ENCODE results near the gene GMCL1.
A peak's percentile ranks its signal among the peaks of the same experiment; 100 is the strongest.
"Not testable (repeated sequence)": the region's sequence is repeated elsewhere in the genome, so short reads cannot be mapped to it uniquely, and the experiment has no call there.

Gene GMCL1

DNA sequence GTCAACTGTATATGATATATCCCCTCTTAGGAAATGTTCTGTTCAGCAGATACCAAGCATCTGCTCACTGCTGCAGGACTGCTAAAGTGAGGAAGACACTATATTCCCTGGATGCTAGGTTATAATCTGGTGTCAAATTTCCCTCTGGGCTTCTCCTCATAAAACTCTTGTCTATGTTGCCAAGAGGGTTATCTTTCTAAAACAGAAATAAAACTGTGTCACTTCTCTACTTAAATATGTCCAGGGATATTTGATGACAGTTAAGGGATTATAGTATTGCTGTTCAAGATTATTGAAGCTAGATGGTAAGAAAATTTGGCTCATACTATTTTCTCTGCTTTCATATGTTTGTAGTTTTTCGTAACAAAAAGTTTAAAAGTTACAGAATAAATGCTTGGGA lies 33.8 kb downstream of the GMCL1 start:
- no peak for DNase-seq

DNA sequence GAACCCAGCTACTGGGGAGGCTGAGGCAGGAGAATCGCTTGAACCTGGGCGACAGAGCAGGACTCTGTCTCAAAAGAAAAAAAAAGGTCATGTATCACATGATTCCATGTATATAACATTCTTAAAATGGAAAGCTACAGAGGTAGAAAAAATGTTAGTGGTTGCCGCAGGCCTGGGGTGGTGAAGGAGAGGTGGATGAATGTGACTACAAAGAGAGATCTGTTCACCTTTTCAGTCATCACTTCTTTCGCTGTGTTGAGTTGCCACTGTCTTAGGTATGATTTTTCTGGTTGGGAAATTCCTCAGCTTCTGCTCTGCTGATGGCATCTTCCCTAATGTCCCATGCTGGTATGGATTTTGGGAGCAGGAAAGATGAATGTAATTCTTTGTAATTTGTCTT lies 59.0 kb downstream of the GMCL1 start:
- no peak for DNase-seq

DNA sequence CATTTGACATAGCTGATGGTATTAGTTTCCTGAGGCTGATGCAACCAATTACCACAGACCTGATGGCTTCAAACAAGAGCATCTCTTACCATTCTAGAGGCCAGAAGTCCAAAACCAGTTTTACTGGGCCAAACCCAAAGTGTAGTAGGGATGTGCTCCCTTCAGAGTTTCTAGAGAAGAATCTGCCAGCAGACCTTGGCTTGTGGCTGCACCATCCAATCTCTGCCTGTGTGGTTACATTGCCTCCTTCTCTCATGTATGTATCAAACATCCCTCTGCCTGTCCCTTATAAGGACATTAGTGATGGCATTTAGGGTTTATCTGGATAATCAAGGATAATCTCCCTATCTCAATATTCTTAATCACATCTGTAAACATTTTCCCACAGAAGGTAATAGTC lies 59.8 kb downstream of the GMCL1 start:
- DNase-seq: no peak

DNA sequence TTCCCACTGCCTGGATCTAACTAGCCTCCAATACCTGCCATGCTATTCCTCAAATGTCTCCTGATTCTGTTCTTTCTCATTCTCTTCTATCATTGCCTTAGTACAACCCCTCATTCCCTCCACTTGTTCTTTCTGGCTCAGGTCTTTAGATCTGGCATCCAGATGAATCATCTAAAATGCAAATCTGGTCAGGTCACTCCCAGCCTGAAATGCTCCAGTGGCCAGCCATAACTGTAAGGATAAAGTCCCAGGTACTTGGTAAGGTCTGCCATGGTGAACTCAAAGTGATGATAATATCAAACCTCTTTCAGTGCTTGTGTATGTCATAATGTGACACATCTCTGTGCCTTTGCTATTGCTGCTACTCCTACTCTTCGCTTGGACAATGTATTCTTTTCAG lies 61.4 kb downstream of the GMCL1 start:
- no peak for DNase-seq

DNA sequence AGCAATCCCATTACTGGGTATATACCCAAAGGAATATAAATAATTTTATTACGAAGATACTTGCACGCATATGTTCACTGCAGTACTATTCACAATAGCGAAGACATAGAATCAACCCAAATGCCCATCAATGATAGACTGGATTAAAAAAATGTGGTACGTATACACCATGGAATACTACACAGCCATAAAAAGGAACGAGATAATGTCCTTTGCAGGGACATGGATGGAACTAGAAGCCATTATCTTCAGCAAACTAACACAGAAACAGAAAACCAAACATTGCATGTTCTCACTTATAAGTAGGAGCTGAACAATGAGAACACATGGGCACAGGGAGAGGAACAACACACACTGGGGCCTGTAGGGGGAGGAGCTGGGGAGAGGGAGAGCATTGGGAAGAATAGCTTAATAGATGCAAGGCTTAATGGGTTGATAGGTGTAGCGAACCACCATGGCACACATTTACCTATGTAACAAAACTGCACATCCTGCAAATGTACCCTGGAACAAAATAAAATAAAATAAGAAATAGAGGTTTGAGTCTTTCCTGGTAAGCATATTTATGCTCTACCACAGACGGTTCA lies 63.5 kb downstream of the GMCL1 start:
- DNase-seq: not testable (repeated sequence)

DNA sequence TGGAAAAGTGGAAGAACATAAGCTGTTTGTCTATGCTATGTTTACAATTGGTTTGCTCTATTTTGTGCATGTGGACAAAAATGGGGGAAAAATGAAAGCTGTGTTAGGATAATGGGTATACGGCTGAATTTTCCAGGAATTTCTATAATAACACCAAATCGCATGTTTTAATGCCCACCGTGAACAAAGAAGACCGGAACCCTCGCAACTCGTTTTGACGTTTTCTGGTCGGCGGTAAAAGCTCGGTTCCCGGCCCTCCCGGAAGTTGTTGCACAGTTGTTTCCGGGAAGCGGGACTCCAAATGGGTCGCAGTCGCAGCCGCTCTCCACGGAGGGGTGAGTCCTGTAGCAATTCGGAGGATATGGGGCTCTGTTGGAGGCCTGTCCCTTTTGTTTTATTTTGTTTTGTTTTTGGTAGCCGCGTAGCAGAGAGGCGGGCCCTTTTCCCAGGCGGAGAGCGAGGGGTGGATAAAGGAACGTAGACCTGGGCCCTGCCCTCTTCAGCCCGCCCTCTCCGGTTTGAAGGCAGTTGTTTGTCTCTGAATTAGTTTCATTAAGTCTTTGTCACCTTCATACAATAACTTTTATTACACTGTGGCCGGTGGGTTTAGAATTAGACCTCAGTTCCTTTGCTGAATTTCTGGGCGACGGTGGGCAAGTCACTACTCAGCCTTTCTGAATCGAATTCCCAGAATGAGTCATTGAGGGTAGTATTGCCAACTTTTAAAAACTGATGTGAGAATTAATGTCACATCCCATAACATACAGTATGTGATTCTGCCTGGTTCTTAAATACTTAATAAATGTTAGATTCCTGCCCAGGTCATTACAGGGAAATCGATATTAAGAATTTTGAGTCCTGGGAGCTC lies 64.5 kb downstream of the GMCL1 start, which contains the start of gene SNRNP27:
SNRNP27 (plus strand) TSS at position 273 of the 868 bp plus-strand sequence; CDS start at position 302, 29 bp downstream.
- peak; percentile 77 for DNase-seq

DNA sequence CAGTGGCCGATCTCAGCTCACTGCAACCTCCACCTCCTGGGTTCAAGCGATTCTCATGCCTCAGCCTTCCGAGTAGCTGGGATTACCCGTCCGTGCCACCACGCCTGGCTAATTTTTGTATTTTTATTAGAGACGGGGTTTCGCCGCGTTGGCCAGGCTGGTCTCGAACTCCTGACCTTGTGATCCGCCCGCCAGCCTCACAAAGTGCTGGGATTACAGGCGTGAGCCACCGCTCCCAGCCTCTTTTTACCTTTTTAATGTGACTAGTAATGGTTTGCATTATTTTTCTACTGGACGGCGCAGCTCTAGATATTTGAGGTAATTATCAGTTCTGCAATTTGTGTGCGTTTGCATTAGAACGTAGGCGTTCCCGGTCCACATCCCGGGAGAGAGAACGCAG lies 65.3 kb downstream of the GMCL1 start:
- not testable (repeated sequence) for DNase-seq

DNA sequence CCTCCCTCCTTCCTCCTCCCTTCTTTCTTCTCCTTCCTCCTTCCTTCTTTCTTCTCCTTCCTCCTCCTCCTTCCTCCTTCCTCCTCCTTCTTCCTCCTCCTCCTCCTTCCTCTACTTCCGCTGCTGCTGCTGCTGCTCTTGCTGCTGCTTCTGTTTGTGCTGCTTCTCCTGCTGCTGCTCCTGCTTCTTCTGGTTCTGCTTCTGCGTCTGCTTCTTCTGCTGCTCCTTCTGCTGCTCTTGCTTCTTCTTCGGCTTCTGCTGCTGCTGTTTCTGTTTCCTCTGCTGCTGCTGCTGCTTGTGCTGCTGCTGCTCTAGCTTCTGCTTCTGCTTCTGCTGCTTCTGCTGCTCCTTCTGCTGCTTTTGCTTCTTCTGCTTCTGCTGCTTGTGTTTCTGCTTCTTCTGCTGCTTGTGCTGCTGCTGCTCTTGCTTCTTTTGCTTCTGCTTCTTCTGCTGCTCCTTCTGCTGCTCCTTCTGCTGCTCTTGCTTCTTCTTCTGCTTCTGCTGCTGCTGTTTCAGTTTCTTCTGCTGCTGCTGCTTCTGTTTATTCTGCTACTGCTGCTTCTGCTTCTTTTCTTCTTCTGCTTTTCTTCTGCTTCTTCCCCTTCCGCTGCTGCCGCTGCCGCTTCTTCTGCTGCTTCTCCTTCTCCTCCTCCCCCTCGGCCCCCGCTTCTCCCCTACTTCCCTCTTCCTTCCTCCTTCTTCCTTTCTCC lies 72.9 kb downstream of the GMCL1 start:
- no peak for DNase-seq

DNA sequence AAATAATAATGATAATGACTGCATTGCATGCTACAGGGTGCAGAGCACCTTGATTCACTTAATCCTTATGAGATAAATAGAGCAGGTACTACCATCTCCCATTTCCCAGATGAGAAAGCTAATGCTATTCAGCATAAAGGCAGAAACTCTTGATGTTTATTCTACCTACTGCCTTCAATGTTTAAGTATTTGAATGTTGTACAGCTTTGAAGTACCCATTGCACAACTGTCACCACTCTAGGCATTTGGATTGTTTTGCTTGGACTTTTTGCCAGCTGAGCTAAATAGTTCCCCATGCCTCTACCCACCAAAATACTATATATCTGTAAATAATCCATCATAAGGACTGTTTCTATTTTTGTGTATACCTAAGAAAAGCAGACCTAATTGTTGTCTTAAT lies 77.8 kb downstream of the GMCL1 start:
- DNase-seq: no peak

DNA sequence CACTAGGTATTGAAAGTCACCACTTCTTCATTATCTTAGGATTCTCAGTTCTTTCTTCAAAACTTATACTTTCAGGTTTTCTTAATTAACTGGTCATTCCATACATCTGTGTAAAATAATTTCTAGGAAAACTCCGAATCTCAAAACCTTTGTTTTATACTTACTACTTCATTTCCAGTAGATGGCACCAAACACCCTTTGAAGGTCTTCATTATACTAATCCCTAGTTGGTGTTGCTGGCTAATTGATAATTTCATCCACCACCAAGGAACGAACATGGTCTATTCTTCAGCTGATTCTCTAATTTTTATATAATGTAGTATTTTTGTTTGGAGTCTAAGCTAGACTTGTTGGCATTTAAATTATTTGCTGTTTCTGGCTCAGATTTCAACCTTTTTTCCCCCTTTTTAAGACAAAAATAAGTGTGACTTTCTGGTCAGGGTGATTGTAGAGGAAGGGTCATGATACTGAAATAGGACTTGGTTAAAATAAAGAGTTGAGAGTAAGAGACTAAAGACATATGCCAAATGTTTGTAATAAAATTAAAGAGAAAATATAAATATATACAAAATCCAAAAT lies 82.6 kb downstream of the GMCL1 start:
- no peak for DNase-seq

DNA sequence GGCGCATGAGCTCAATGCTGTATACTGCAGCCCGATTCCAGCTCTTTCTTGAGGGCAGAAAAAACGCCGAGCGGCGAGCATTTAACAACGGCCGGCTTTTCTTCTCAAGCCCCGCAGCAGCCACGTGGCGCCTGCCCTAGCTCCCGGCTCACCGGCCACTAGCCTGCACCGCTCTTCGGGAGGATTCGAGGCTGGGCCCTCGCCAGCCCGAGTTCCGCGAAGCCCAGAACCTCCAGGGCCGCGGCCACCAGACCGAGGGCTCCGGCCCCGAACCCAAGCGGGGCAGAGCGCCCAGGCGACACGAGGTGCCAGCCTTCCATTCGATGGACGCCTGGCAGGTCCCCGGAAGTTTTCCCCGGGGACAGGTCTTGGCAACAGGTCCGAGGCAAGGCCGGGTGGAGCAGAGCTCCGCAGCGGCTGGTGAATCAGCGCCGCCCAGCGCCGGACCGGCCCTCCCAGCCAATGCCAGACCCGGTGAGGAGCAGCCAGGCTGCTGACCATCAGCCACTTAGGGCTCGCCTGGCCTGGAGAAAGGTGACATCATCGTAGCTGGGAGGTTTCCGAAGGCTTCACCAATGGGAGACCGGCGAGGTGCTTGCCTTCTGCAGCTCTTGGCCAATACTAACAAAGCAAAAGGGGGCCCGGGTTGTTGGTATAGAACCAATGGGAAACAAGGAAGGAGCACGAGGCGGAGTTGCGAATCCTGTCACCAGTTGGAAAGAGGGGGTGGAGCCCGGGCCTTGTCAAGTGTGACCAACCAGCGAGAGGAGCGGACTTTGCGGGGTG lies 84.9 kb downstream of the GMCL1 start:
- no peak for DNase-seq

DNA sequence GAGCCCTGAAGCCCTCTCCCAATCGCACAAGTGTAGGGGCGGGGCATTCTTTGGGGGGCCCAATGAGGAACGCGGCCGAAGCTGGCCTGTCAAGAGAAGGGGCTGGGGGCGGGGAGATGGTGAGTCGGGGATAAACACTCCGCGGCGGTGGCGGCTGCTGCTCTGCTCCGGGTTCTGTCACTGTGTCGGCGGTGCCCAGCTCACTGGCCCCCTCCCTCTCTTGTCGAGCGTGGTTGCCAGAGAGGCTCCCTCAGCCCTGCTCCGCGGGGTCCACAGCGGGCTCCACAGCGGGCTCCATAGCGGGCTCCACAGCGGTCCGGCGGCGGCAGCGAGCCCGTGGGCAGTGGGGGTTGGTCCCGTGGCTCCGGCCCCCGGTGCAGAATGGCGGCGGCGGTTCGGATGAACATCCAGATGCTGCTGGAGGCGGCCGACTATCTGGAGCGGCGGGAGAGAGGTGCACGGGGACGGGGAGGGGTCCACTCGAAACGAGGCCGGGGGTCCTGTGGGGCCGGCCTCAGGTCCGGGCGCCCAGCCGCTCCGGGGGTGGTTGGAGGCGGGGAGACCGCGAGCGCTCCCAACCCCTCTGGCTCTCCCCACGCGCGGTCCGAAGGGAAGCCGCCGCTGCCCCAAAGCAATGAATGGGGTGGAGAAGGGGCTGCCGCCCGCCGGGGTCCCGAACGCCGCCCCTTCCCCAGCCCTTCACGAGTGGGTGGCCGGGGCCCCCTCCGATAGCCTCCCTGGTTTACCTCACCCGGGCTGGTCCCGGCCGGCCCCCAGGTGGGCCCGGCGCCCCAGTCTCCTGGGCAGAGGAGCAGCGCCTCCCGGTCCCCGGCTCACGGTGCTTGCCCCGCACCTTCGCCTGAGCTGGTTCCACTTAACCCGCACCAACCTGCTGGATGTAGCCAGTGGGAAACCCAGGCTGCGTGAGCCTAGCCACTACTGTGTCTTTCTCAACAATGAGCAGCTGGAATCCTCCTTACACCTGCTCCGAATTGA lies 85.8 kb downstream of the GMCL1 start, which contains the start of gene MXD1:
MXD1 (plus strand) TSS at position 160 of the 996 bp plus-strand sequence; CDS start at position 382, 222 bp downstream.
- DNase-seq: peak; percentile 99

DNA sequence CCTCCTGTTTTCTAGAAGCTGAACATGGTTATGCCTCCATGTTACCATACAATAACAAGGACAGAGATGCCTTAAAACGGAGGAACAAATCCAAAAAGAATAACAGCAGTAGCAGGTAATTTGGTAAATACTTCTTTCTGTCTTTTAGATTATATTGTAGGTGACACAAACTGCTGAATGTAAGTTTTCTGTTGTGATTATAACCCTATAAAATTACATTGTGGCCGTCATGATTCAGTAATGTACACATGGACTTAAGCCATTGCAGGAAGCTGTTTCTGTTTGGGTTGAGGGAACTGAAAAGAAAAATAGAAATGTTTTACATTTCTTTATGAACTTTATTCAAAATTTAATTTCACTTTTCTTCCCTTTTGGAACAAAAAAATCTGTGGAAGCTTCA lies 86.6 kb downstream of the GMCL1 start:
- DNase-seq: no peak

DNA sequence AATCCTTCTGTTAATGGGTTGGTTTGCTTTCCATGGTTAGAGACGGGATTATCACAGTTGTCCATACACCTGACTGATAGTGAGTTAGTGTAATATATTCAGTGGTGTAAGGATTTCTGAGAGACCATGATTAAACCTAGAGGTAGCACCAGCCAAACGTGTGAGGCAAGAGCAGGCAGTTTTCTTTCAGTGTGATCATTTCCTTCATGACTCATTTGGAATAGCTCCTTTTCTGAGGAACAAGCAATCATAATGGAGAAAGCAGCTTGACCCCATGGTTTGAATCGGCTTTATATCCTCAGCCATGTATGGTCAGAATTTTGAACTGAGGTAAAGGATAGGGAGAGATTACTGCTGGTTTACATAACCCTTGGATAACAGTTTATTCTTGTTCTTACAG lies 88.4 kb downstream of the GMCL1 start:
- no peak for DNase-seq

DNA sequence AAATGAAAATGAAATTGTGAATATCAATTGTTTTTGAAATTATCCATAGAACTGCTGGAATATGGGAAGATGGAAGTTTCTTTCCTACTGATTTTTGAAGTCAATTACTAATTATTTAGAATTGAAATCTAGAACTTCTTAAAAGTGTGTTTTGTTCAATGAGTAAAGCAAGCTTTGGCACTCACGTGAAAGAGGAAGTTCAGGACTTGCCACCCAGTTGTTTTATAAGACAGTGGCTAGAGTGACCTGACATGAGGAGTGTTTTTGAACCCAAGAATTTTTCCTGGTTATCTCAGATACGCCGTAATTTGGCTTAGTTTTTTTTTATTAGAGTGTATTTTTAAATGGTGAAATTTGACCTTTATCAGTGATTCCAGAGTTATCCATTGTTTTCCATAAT lies 88.9 kb downstream of the GMCL1 start:
- no peak for DNase-seq

DNA sequence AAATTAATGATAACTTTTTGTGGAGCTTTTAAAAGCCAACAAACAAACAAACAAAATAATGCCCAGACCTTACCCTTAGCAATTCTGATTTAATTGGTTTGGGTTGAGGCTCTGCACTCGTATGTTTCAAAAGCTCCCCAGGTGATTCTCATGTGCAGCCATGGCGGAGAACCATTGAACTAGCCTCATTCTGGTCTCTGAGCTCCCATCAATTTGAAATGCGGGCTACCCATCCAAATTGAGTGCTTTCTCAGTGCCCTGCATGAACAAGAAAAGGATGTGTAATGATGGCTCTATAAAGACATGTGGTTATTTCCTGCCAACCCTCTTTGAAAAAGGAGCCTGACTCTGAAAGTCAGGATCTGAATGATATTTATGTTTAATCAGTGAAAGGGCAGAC lies 93.7 kb downstream of the GMCL1 start:
- no peak for DNase-seq

DNA sequence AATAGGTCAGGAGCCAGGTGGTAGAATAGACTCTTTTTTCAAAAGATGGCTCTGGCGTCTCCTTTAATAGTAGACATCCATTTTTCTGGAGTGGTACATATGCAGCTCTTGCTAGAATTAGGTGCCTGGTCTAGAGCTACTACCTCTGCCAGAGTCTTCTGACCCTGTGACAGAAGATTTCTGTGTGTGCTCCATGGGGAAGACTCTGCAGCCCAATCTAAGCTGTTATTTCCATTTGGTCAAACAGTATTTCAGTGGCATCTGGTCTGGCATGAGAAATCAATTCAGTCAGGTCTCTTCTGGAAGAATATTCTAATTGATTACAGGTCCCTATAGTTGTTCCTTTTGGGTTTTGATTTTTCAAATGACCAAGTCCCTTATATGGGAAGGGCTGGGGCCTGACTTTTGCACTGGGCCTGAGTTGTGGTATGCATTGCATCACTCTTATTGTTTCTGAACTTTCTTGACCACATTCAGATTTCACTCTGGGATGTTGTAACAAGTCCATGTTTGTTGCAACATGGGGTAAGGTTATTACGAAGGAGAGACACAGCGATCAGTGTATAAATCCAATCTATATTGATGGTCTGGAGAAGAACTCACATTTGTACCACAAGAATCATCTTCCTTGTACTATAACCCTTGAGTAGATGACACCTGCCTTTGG lies 97.5 kb downstream of the GMCL1 start:
- DNase-seq: no peak

Data from stimulated activated CD4-positive, alpha-beta T cell treated with anti-CD3 and anti-CD28 coated beads, Interleukin-12 subunit alpha, Interleukin-12 subunit beta, amount 100 ng/mL, for 4 hours (primary cell).